Motor neuron (in vitro differentiated cells): ENCODE data around the gene ASPSCR1. TPM values are rescaled to one million over a fixed set of nuclear protein-coding genes. Genes with fewer than 3 reads are reported as not detected.

ENCODE experiments used
- ATAC-seq, 8 experiments: fragments of 200-7000 bp; cut with Tn5 transposase; replicated peaks in 6 of 8; 2 replicates each; pipeline ENCODE4 v1.8.0; 2021; ENCODE audit warnings: mild to moderate bottlenecking in 8 of 8, moderate library complexity in 8 of 8
- H3K27ac ChIP-seq, 2 donors: fragments of 250-450 bp; sonication (Bioruptor Pico); 2 replicates each; pipeline ENCODE4 v1.9.0; 2021; ENCODE audit warnings: antibody characterized with exemption in 2 of 2, mild to moderate bottlenecking in 2 of 2, moderate library complexity in 1 of 2
- H3K4me1 ChIP-seq, 2 donors: fragments of 250-450 bp; sonication (Bioruptor Pico); replicated peaks in 1 of 2; 2 replicates each; pipeline ENCODE4 v1.6.1; 2021; ENCODE audit warnings: antibody characterized with exemption in 2 of 2, mild to moderate bottlenecking in 2 of 2, moderate library complexity in 1 of 2
- H3K4me3 ChIP-seq, 5 donors: fragments of 250-450 bp; sonication (Bioruptor Pico); 2 replicates each; pipeline ENCODE4 v1.9.0; 2021; ENCODE audit warnings: antibody characterized with exemption in 5 of 5, mild to moderate bottlenecking in 5 of 5, moderate library complexity in 4 of 5
- WGBS, 10 experiments: fragments of 450-650 bp; shearing (Covaris generic); methylation state at CpG; one replicate each; pipeline ENCODE4 v1.0.0; 2022; 5-methylcytosine and 5-hydroxymethylcytosine counted together
- in situ Hi-C, 9 experiments: fragments of 400-800 bp; cut with MboI; loops; one replicate each; pipeline ENCODE4 v1.15.0; 2021; ENCODE audit warnings: low sequenced_read_pairs in 9 of 9, low pct_unique_long_range_greater_than_20kb in 2 of 9; ENCODE audit not compliant: unreplicated experiment in 9 of 9
- total RNA-seq, 8 experiments: library from RNA; unstranded; fragments of 300-600 nt; gene quantifications; 2 replicates each; pipeline versions ENCODE4 v1.2.3 to v1.2.4, GENCODE V29; 2022

Gene ASPSCR1
- total RNA-seq, 8 experiments from 2014 or later = 17.3 to 35.1 (median 26.7) TPM

DNA sequence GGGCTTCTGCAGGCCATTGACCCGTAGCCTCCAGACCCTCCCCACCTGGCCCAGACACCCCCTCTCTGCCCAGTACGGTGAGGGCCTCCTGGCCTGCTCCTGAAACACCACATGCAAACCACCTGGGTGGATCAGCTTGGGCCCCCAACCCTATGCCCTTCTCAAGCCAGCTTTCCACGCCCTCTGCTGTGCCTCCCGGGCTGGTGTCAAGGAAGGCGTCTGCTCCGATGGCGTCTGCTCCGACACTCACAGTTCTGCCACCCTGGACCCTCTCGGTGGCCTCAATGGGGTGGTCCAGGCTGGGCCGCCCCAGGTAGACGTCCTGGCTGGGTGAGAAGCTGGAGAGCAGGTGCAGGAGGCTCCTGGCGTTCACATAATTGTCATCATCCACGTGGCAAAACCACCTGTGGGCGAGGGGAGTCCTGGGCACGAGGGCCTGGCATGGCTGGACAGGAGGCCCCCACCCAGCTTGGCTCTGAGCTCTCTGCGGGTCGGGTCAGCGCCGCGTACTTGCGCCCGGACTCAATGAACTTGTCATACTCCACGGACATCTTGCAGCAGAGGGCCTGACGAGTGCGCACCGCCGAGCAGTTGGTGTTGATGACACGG lies 72.8 kb downstream of the ASPSCR1 start:
- peaks cover 7 to 12% of the 10 kb centered on the region in 2 donors for H3K4me1 ChIP-seq
- no peak for ATAC-seq
- H3K4me3 ChIP-seq = peak overlapping the region; percentile 75 to 100 (median 96)
- in situ Hi-C loops = no loop called here
- no peak overlapping the region for H3K27ac ChIP-seq
- 75 to 92% (median 80%) methylated on average over 1 to 9 of the region's 28 CpGs; no CpG with 5 or more reads in 5 of the 10 experiments for WGBS, 10 experiments

DNA sequence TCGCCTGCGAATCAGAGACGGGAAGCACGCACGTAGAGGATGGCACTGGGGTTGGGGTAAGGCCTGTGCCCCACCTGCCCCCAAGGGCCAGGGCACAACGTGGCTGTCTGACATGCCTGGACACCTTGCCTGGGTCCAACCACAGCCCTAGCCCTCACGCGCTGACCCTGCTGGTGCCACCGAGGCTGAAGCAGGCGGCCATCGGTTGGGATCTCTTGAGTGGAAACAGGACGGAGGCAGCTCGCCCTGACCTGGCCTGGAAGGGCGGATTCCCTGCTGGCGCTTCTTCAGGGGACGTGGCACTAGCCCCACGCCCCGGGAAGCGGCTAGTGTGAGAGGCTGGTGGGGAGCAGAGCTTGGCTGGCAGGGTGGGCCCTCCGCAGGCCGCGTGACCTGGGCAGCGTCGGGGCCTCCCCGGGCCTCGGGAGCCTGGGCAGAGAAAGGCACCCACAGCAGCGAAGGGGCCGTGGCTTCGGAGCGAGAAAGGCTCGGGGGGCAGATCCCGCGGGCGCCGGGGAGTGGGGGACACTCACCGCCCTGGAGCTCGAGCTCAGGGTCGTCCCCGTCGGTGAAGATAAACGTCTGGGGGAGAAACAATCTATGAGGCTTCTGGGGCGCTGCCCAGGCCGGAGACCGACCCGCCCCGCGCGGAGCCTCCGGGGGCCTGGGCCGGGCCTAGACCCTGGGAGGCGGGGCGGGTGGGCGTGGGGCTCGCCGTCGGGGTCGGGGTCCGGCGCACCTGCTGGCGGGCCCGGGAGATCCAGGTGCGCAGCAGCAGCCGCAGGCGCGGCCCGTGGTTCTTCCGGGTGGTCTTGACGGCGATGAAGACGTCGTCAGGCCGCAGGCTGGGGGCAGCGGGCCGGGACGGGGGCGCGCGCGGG lies 73.6 kb downstream of the ASPSCR1 start:
- peaks cover 7 to 12% of the 10 kb centered on the region in 2 donors for H3K4me1 ChIP-seq
- peak; percentile 12 to 58 (median 48) for ATAC-seq
- H3K27ac ChIP-seq = peak overlapping the region; percentile 69 to 86
- WGBS, 10 experiments = 24 to 60% methylated on average over 1 to 5 of the region's 79 CpGs; no CpG with 5 or more reads in 8 of the 10 experiments
- peak overlapping the region; percentile 75 to 100 (median 96) for H3K4me3 ChIP-seq
- in situ Hi-C loops = no loop called here

DNA sequence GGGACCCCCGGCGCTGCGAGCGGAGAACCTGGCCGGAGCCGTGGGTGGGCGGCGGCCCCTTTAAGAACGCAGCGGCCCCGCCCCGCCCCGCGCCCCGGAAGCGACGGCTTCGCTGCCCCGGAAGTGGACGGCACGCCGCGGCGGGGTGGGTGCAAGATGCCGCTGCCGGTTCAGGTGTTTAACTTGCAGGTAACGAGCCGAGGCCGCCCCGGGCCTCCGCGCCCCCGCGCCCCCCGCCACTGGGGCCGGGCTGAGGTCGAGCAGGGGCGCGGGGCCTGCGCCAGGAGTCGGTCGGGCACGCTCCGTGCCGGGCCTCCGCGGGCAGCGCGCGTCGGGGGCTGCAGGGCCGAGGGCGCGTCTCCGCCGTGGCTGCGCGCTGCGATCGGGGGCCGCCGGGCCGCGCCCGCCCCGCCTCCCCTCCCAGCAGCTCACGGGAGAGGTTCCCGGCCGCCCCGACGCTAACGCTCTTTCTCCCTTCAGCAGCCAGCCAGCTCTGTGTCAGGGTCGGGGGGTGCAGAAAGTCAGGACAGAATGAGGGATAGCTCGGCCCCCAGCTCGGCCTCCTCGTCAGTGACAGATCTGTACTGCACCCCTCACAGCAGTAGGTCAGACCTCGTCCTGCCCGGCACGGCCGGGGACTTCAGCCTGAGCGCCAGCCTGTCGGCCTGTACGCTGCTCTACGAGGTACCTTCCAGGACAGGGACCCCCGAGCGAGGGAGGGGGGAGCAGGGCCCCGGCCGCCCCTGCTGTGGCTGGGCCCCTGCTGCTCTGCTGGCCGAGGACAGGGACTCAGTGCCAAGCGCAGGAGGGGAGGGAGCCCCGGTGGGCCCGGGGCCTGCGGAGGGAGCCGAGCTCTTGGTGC lies 74.6 kb downstream of the ASPSCR1 start, which contains the start of the genes GPS1 and RFNG:
TSS of gene GPS1 (plus strand) at position 123 of the 862 bp plus-strand sequence. CDS start at position 157, 34 bp downstream.
TSS of gene RFNG (minus strand) at position 36 of the 862 bp plus-strand sequence. CDS start 45 bp downstream, outside the sequence.
- Histone ChIP-seq H3K4me3 (peak within 1 kb of the TSS; percentile 75 to 100 (median 96)), H3K27ac (peak within 1 kb of the TSS; percentile 69 to 86), H3K4me1 (peaks cover 7 to 12% of the 10 kb centered on the region in 2 donors)
- WGBS, 10 experiments = 0 to 7% (median 2%) methylated on average over 3 to 9 of the region's 94 CpGs; no CpG with 5 or more reads in 7 of the 10 experiments
- in situ Hi-C loops = no loop called here
- peak; percentile 76 to 90 (median 81) for ATAC-seq

DNA sequence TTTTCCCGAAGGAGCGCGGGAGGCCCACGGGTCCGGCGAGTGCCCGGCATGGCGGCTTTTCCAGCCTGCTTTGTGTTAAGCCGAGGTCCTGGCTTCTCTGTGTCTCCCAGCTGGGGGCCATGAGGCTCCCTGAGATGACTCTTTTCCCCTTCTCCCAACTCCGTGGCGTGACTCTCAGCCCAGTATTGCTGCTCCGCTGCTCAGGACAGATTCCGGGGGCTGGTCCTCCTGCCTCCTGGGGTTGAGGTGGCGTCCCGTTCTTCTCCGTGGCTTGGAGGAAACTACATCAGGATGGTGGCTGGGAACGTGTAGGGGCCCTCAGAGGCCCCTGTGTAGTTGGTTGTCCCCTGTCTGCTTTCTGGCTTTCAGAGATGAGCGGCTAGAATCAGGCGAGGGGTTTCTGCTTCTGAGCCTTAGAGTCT lies 75.2 kb downstream of the ASPSCR1 start:
- in situ Hi-C loops = no loop called here
- H3K4me3 ChIP-seq = peak overlapping the region; percentile 75 to 100 (median 96)
- no peak overlapping the region for H3K27ac ChIP-seq
- 0 to 30% (median 11%) methylated on average over 1 to 12 of the region's 19 CpGs; no CpG with 5 or more reads in 4 of the 10 experiments for WGBS, 10 experiments
- ATAC-seq = peak in 2 of 8 experiments; percentile 6 to 11
- peaks cover 7 to 12% of the 10 kb centered on the region in 2 donors for H3K4me1 ChIP-seq

DNA sequence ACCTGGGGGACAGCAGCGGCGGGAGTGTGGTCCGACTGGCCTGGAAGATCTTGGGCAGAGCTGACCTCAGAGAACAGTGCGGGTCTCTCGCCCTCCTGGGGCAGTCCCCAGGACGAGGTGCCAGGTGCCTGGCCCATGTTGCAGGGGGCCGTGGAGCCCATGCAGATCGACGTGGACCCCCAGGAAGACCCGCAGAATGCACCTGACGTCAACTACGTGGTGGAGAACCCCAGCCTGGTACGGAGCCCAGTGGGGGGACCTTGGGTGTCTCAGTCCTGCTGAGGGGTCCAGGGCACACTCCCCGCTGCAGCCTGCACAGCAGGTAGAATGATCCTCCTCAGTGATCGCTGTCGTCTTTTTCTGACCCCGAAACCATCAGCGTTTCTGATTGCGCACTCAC lies 75.7 kb downstream of the ASPSCR1 start:
- peaks cover 7 to 12% of the 10 kb centered on the region in 2 donors for H3K4me1 ChIP-seq
- no peak for ATAC-seq
- no peak overlapping the region for H3K27ac ChIP-seq
- in situ Hi-C loops = no loop called here
- 80 to 100% (median 92%) methylated on average over 1 to 8 of the region's 19 CpGs; no CpG with 5 or more reads in 5 of the 10 experiments for WGBS, 10 experiments
- peak overlapping the region in 4 of 5 donors; percentile 75 to 100 (median 90) for H3K4me3 ChIP-seq

DNA sequence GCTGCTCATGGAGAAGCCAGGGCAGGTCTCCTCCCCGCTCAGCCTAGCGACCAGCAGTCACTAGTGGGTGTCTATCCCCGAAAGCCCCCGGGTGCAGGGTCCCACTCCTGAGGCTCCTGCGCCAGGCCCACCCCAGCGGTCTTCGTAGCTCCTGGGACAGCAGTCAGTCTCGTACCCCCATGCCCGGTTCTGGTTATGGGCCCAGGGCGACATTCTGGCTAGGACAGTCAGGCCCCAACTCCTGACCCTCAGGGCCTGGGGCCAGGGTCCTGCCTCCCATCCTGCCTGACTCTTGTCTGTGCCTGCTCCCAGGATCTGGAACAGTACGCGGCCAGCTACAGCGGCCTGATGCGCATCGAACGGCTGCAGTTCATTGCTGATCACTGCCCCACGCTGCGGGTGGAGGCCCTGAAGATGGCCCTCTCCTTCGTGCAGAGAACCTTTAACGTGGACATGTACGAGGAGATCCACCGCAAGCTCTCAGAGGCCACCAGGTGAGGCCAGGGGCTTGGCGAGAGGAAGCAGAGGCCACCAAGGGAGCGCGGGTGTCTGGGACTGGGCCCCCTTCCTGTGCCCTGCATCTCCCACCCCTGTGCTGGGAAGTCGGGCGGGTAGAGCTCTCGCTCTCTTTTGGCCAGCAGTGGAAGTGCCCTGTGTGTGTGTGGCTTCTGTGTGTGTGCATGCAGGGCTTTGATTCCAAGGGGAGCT lies 76.3 kb downstream of the ASPSCR1 start:
- 82 to 100% (median 93%) methylated on average over 1 to 10 of the region's 28 CpGs; no CpG with 5 or more reads in 5 of the 10 experiments for WGBS, 10 experiments
- peaks cover 7 to 12% of the 10 kb centered on the region in 2 donors for H3K4me1 ChIP-seq
- no peak for ATAC-seq
- no peak overlapping the region for H3K27ac ChIP-seq
- H3K4me3 ChIP-seq = no peak overlapping the region
- in situ Hi-C loops = no loop called here

DNA sequence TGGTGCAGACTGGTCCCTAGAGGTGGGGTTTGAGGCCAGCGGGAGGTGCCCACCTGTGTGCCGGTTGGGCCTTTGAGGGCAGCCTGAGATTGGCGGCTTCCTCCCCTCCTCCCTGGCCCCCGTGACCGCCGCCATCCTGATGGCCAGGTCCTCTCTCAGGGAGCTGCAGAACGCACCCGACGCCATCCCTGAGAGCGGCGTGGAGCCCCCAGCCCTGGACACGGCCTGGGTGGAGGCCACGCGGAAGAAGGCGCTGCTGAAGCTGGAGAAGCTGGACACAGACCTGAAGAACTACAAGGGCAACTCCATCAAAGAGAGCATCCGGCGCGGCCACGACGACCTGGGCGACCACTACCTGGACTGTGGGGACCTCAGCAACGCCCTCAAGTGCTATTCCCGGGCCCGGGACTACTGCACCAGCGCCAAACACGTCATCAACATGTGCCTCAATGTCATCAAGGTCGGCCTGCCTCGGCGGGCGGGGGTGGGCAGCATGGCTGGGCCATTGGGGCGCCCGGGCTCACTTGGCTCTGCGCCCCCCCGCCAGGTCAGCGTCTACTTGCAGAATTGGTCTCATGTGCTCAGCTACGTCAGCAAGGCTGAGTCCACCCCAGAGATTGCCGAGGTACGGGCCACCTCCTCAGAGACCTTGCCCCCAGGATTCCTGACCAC lies 77.1 kb downstream of the ASPSCR1 start:
- WGBS, 10 experiments = 92 to 100% (median 100%) methylated on average over 1 to 3 of the region's 38 CpGs; no CpG with 5 or more reads in 7 of the 10 experiments
- no peak for ATAC-seq
- in situ Hi-C loops = no loop called here
- H3K4me1 ChIP-seq = peaks cover 7 to 12% of the 10 kb centered on the region in 2 donors
- H3K4me3 ChIP-seq = no peak overlapping the region
- H3K27ac ChIP-seq = no peak overlapping the region

DNA sequence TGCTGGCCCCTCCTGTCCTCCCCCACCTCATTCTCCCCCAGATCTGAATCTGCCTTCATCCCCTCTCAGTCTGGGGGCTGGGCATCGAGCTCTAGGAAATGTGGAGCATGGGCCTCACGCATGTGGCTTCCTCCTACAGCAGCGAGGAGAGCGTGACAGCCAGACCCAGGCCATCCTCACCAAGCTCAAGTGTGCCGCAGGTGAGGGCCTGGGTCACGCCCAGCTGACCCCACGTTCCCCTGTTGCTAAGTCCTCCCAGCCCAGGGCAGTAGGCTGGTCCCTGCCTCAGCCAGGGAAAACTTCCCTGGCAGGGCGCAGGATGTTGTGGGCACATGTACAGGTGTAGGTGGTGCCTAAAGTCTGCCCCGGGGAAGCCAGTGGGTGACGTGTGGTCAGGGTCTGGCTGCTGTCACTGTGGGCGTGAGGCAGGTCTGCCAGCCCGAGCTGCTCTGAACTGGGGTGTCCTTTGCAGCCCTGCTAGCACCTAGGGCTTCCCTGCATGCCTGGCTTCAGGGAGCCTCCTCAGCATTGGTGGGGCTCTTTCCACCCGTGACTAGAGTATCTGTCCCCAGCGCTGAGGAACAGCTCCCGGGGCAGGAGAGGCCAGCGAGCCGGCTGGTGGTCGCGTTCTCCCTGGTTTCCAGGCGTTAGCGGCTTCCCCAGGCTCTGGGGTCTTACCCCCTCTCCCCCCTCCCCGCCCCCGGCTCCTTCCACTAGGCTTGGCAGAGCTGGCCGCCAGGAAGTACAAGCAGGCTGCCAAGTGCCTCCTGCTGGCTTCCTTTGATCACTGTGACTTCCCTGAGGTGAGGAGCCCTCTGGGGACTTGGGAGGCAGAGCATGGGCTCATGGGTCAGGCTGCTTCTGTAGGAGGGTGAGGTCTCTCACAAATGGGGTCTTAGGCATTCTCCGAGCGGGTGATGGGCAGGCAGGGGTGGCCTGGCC lies 77.9 kb downstream of the ASPSCR1 start:
- in situ Hi-C loops = no loop called here
- ATAC-seq = no peak
- Histone ChIP-seq H3K4me1 (peaks cover 7 to 12% of the 10 kb centered on the region in 2 donors), H3K27ac (no peak overlapping the region), H3K4me3 (no peak overlapping the region)
- 80 to 100% (median 96%) methylated on average over 1 to 7 of the region's 26 CpGs; no CpG with 5 or more reads in 4 of the 10 experiments for WGBS, 10 experiments

DNA sequence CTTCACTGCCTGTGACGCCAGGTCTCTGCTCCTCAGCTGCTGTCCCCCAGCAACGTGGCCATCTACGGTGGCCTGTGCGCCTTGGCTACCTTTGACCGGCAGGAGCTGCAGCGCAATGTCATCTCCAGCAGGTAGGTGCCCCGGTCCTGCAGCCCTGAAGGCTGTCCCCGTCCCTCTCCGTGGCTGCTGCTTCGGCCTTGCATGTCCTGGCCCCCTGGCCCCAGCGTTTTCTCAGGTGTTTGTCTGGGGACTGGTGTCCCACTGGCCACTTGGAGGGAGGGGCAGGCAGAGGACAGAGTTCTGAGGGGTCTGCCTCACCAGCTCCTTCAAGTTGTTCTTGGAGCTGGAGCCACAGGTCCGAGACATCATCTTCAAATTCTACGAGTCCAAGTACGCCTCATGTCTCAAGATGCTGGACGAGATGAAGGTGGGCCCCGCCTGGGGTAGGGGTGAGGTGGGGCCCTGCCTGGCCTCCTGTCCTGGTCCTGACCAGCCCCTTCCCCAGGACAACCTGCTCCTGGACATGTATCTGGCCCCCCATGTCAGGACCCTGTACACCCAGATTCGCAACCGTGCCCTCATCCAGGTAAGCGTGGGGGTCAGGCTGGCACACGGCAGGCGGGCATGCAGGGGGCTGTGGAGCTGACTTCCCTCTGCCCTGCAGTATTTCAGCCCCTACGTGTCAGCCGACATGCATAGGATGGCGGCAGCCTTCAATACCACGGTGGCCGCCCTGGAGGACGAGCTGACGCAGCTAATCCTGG lies 78.7 kb downstream of the ASPSCR1 start:
- in situ Hi-C loops = no loop called here
- ATAC-seq = no peak
- 94 to 100% (median 97%) methylated on average over 2 to 9 of the region's 28 CpGs; no CpG with 5 or more reads in 5 of the 10 experiments for WGBS, 10 experiments
- H3K4me3 ChIP-seq = no peak overlapping the region
- H3K4me1 ChIP-seq = peaks cover 7% of the 10 kb centered on the region in 2 donors
- no peak overlapping the region for H3K27ac ChIP-seq
